Esophagus mucosa (tissue), 1 donor: ENCODE measurements around the gene COPS4. TPM values are rescaled to one million over a fixed set of nuclear protein-coding genes. Genes with fewer than 3 reads are reported as not detected.
"Not testable (repeated sequence)": the region's sequence is repeated elsewhere in the genome, so short reads cannot be mapped to it uniquely, and the experiment has no call there.

ENCODE experiments used
- ATAC-seq: fragments of 200-7000 bp; cut with Tn5 transposase; one replicate; pipeline ENCODE4 v1.9.1; 2020
- total RNA-seq: library from RNA; stranded (reverse); gene quantifications from one replicate; pipeline ENCODE4 v1.2.4, GENCODE V29; 2023
- donor health status: DM: yes; HTN: yes; CAD: no.

COPS4 gene
- total RNA-seq, 1 donor from 2014 or later = 24.6 TPM

DNA sequence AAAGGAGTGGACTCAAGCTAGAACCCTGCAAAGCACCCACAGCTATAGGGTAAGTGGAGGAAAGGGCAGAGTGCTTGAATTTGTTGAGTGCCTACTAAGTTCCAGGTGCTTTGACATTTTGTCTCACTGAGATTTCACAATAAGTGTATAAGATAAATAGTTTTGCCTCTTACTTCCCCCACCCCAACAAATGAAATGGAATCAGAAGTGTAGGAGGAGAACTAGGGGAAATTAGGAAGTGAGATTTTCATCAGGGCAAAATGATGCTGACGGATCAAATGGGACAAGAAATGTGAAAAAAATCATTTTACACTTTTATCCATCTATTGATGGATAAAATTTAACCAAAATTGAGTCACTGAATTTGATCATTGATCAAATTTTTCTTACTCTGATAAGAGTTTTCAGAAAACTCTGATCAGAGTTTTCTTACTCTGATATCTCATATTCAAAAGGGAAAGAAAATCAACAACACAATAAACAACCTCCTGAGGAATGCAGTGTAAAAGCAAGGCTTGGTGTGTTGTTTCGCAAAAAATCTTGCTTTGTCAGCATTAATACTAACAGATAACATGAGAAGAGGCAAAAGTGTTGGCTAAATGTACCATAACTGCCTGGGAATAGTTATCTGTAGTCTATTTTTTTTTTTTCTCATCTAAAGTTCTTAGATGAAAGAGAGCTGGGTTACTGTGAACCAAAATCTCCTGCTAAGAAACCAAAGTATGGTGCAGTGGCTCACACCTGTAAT, 54.6 kb downstream of the COPS4 start:
- ATAC-seq = no peak

- ATAC-seq = peak; percentile 74
Measured at GRCh38 chr4:83093060-83093640, 58.2 kb downstream of the COPS4 start.

GRCh38 chr4:83096397-83096796, 61.4 kb downstream of the COPS4 start:
- no peak for ATAC-seq

DNA sequence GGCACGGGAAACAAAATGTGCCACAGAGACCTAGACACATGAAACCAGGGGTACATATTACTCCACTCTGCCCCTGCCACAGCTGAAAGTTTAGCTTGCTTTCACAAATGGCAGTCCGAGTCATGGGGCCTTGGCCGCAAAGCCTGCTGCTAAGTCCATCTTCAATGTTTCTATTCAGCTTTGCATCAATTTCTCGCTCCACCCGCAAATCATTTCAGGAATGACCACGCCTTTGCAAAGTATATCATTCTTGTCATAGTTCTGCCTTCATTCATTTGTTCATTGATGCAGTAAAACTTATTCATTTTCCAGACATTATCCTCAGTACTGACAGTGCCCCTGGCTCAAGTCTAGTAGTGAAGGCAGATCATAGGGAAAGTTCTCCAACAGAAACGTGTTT, 70.0 kb downstream of the COPS4 start:
- no peak for ATAC-seq

- ATAC-seq = no peak
Measured at GRCh38 chr4:83107631-83108030, 72.6 kb downstream of the COPS4 start.

- ATAC-seq = no peak
Measured at GRCh38 chr4:83108101-83108861, 73.3 kb downstream of the COPS4 start.

GRCh38 chr4:83109480-83110222, 74.7 kb downstream of the COPS4 start:
- ATAC-seq = peak; percentile 60

GRCh38 chr4:83110223-83110945, 75.4 kb downstream of the COPS4 start:
- peak; percentile 92 for ATAC-seq

GRCh38 chr4:83110970-83111750, 76.2 kb downstream of the COPS4 start:
- ATAC-seq = no peak

GRCh38 chr4:83111751-83112141, 76.8 kb downstream of the COPS4 start:
- ATAC-seq = not testable (repeated sequence)

GRCh38 chr4:83112231-83112630, 77.2 kb downstream of the COPS4 start:
- ATAC-seq = no peak

GRCh38 chr4:83112678-83113428, 77.9 kb downstream of the COPS4 start:
- ATAC-seq = no peak

DNA sequence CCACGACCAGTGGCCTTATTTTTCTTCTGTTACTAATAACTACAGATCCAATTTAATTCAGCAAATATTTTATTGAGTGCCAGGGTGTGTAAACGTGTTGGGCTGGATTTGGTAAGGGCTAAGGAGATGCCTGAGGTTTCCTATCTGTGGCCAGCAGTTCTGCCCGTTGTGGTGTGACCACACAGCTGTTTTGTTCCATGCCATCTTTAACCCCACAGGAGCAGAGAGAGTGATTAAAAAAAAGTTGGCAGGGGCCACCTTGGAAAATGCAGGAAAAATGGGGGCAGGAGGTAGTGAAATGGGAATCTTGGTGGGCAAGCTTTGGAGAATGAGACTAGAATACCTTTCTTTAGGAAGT, 78.4 kb downstream of the COPS4 start:
- no peak for ATAC-seq

DNA sequence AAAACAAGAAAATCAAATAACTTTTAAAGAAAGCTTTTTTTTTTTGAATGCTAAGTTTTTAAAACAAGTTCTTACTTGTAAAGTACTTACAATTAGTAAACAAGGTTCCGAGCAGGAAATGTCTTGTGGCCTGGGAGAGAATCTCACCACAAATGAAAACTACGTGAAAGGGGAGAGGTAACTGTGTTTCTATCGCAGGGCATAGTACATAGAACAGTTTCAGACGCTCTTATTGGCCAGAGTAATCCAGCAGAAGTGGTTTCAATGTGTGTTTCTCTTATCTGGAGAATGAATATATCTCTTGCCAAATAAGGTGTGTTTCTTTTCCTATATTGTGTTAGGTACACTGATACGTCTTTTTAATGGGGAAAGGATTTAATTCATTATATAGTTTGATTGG, 79.6 kb downstream of the COPS4 start, which contains the start of gene PLAC8:
TSS of gene PLAC8 (minus strand) at position 154 of the 400 bp plus-strand sequence. CDS start 6,808 bp downstream, outside the sequence.
- ATAC-seq = peak; percentile 42

- ATAC-seq = no peak
Measured at GRCh38 chr4:83115000-83115399, 80.0 kb downstream of the COPS4 start.

GRCh38 chr4:83115656-83116285, 80.8 kb downstream of the COPS4 start:
- no peak for ATAC-seq

- no peak for ATAC-seq
Measured at GRCh38 chr4:83118869-83119268, 83.9 kb downstream of the COPS4 start.

DNA sequence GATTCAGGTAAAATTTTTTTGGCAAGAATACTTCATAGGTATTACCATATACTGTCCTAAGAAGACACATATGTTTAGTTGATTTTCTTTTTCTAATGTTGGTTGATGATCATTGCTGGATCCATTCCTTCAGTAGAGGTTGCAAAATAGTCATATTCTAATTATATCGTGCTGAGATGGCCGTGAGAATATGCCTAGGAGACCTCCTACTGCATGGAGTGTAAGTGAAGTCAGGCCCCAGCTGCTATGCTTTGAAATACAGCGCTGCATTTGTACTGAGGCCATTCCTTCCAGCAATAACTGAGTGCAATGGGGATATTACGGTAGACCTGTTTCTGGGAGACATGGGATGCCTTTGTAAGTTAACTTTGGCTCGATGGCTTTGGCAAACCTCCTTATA, 86.3 kb downstream of the COPS4 start:
- no peak for ATAC-seq

- ATAC-seq = no peak
Measured at GRCh38 chr4:83124111-83124780, 89.3 kb downstream of the COPS4 start.
